ENCODE measurements around the gene SPATA31A6. TPM values are rescaled to one million over a fixed set of nuclear protein-coding genes. Genes with fewer than 3 reads are reported as not detected.
"Not testable (repeated sequence)": the region's sequence is repeated elsewhere in the genome, so short reads cannot be mapped to it uniquely, and the experiment has no call there.

Gene SPATA31A6
- not detected for total RNA-seq
- not detected for total RNA-seq (2013)

DNA sequence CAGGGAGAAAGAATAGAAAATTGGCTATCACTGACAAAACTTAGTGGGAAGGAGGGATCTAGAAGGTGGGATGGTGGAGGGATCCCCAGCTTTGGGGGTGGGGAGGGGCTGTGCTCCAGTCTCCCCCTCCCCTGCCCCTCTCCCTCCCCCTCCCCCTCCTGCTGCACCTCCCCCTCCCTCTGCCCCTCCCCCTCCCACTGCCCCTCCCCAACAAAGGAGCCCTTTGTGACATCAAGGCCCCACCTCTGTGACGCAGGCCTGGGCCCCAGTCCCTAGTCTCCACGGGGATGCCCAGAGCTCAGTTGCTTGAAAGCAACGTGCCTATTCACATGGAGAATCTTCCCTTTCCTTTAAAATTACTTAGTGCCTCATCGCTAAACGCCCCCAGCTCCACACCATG lies at the start of gene SPATA31A6:
Gene SPATA31A6, plus strand, starts transcription at position 301 of the 400 bp plus-strand sequence. Its CDS starts 29 bp downstream, at position 330.
- H3K27ac ChIP-seq (ENCODE audit: low read length); H3K27ac Mint-ChIP-seq; DNase-seq; H3K9me3 ChIP-seq (ENCODE audit: control insufficient read depth, insufficient read depth, low read length); H3K27me3 Mint-ChIP-seq (ENCODE audit: low read depth in 2 of 2); H3K27me3 ChIP-seq (ENCODE audit: control insufficient read depth, insufficient read depth, low read length); H3K4me1 Mint-ChIP-seq; H3K4me1 ChIP-seq (ENCODE audit: control insufficient read depth, insufficient read depth, low read length); H3K4me3 ChIP-seq (ENCODE audit: low read length); H3K9me3 Mint-ChIP-seq; H3K36me3 Mint-ChIP-seq; H3K36me3 ChIP-seq (ENCODE audit: control insufficient read depth, insufficient read depth, low read length); intact Hi-C loops (cut with micrococcal nuclease); H3K4me3 Mint-ChIP-seq; ATAC-seq: not testable (repeated sequence)
- 83% methylated on average over 5 of the region's 5 CpGs for WGBS (ENCODE audit: insufficient coverage)

DNA sequence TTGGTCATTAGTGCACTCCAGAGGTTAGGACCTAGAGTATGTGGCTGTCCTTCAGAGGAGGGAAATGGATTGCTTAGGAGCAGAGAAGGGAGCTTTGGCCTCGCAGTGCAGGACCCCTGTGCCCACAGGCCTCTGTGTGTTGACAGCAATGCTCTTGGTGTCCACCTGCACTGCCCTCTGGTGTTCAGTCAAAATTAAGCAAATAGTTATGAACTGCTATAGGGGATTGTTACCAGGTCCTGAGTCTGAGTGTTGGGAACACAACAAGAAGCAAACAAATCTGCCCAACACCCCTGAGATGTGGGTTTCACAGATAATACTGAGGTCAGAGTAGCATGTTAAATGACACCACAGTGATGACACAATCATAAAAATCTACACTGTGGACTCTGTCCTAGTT lies 23.2 kb upstream of the SPATA31A6 start:
- H3K36me3 ChIP-seq (ENCODE audit: control insufficient read depth, insufficient read depth, low read length); H3K9me3 Mint-ChIP-seq; H3K27me3 ChIP-seq (ENCODE audit: control insufficient read depth, insufficient read depth, low read length); ATAC-seq; H3K27me3 Mint-ChIP-seq (ENCODE audit: low read depth in 2 of 2); H3K4me3 Mint-ChIP-seq; H3K36me3 Mint-ChIP-seq; intact Hi-C loops (cut with micrococcal nuclease); H3K4me3 ChIP-seq (ENCODE audit: low read length); H3K9me3 ChIP-seq (ENCODE audit: control insufficient read depth, insufficient read depth, low read length); H3K4me1 Mint-ChIP-seq; H3K4me1 ChIP-seq (ENCODE audit: control insufficient read depth, insufficient read depth, low read length); H3K27ac Mint-ChIP-seq; H3K27ac ChIP-seq (ENCODE audit: low read length): not testable (repeated sequence)
- no CpG with 5 or more reads among the region's 1 CpG for WGBS (ENCODE audit: insufficient coverage)
- peak in 1 of 2 donors; percentile 1 for DNase-seq

DNA sequence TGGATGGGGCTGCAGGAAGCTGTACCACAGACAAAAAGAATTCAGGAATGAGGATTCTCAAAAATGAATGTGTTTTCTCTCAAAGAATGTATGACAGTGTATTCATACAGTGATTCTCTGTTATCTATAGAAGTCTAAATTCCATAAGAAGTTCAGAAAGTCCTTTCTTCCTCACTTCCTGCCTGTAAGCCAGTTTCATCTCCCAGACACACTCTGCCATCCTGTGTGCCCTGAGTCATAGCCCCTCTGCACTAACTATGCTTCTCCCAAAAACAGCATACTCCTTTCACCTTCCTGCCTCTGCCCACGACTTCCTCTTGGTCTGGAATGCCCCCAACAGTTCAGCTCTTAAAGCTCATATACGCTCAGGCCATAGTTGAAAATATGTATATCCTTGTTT lies 36.4 kb downstream of the SPATA31A6 start:
- H3K4me1 ChIP-seq (ENCODE audit: control insufficient read depth, insufficient read depth, low read length); H3K9me3 ChIP-seq (ENCODE audit: control insufficient read depth, insufficient read depth, low read length); H3K27me3 ChIP-seq (ENCODE audit: control insufficient read depth, insufficient read depth, low read length); H3K36me3 Mint-ChIP-seq; H3K4me3 Mint-ChIP-seq; ATAC-seq; DNase-seq; H3K27ac ChIP-seq (ENCODE audit: low read length); intact Hi-C loops (cut with micrococcal nuclease); H3K9me3 Mint-ChIP-seq; H3K27ac Mint-ChIP-seq; H3K36me3 ChIP-seq (ENCODE audit: control insufficient read depth, insufficient read depth, low read length); H3K27me3 Mint-ChIP-seq (ENCODE audit: low read depth in 2 of 2); H3K4me3 ChIP-seq (ENCODE audit: low read length); H3K4me1 Mint-ChIP-seq: not testable (repeated sequence)
- 17% methylated on average over 2 of the region's 2 CpGs for WGBS (ENCODE audit: insufficient coverage)

DNA sequence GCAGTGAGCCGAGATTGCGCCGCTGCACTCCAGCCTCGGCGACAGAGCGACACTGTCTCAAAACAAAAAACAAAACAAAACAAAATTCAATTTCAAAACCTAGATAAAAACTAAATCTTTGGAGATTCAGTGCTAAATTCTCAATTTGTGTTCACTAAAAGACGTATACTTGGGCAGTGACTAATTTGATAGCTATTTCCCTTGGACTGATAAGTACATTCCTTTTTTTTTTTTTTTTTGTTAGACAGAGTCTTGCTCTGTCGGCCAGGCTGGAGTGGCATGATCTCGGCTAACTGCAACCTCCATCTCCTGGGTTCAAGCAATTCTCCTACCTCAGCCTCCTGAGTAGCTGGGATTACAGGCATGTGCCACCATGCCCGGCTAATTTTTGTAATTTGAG lies 39.8 kb downstream of the SPATA31A6 start:
- H3K27ac Mint-ChIP-seq; H3K4me3 ChIP-seq (ENCODE audit: low read length); H3K9me3 Mint-ChIP-seq; ATAC-seq; intact Hi-C loops (cut with micrococcal nuclease); H3K4me3 Mint-ChIP-seq; H3K36me3 ChIP-seq (ENCODE audit: control insufficient read depth, insufficient read depth, low read length); H3K27ac ChIP-seq (ENCODE audit: low read length); H3K4me1 ChIP-seq (ENCODE audit: control insufficient read depth, insufficient read depth, low read length); H3K9me3 ChIP-seq (ENCODE audit: control insufficient read depth, insufficient read depth, low read length); H3K27me3 Mint-ChIP-seq (ENCODE audit: low read depth in 2 of 2); H3K4me1 Mint-ChIP-seq; H3K36me3 Mint-ChIP-seq; DNase-seq; H3K27me3 ChIP-seq (ENCODE audit: control insufficient read depth, insufficient read depth, low read length): not testable (repeated sequence)
- 92% methylated on average over 7 of the region's 10 CpGs for WGBS (ENCODE audit: insufficient coverage)

DNA sequence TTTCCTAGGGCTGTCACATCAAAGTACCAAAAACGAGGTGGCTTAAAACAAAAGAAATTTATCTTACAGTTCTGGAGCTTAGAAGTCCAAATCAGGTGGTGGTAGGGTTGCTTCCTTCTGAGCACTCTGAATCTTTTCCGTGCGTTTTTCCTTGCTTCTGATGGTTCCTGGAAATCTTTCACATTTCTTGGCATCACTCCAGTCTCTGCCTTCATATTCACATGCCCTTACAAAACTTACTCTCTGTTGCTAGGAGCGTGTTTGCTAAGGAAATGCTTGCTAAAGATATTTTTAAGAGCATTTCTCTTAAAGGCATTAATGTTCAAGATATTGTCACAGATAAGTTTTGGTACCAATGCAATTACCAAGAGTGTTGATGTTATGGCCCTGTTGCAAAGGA lies 49.6 kb downstream of the SPATA31A6 start:
- H3K4me1 ChIP-seq (ENCODE audit: control insufficient read depth, insufficient read depth, low read length); H3K27ac ChIP-seq (ENCODE audit: low read length); H3K36me3 Mint-ChIP-seq; ATAC-seq; intact Hi-C loops (cut with micrococcal nuclease); H3K4me1 Mint-ChIP-seq; DNase-seq; H3K9me3 Mint-ChIP-seq; H3K27ac Mint-ChIP-seq; H3K27me3 ChIP-seq (ENCODE audit: control insufficient read depth, insufficient read depth, low read length); H3K4me3 Mint-ChIP-seq; H3K4me3 ChIP-seq (ENCODE audit: low read length); H3K27me3 Mint-ChIP-seq (ENCODE audit: low read depth in 2 of 2); H3K9me3 ChIP-seq (ENCODE audit: control insufficient read depth, insufficient read depth, low read length); H3K36me3 ChIP-seq (ENCODE audit: control insufficient read depth, insufficient read depth, low read length): not testable (repeated sequence)
- 22% methylated on average over 1 of the region's 4 CpGs for whole genome bisulfite sequencing (ENCODE audit: insufficient coverage)

DNA sequence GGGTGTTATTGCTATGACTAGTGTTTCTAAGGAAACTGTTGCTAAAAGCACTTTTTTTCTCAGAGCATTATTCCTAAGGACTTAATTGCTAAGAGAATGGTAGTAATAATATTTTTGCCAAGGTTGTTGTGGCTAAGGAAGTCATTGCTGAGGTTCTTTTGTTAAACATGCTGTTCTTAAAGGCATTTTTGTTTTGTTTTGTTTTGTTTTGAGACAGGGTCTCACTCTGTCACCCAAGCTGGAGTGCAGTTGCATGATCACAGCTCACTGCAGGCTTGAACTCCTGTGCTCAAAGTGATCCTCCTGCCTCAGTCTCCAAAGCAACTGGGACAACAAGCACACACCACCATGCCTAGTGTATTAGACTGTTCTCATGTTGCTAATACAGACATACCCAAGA lies 51.2 kb downstream of the SPATA31A6 start:
- H3K4me1 ChIP-seq (ENCODE audit: control insufficient read depth, insufficient read depth, low read length); H3K27ac Mint-ChIP-seq; DNase-seq; ATAC-seq; H3K36me3 ChIP-seq (ENCODE audit: control insufficient read depth, insufficient read depth, low read length); H3K4me3 ChIP-seq (ENCODE audit: low read length); H3K4me1 Mint-ChIP-seq; H3K9me3 ChIP-seq (ENCODE audit: control insufficient read depth, insufficient read depth, low read length); H3K27ac ChIP-seq (ENCODE audit: low read length); H3K4me3 Mint-ChIP-seq; H3K27me3 Mint-ChIP-seq (ENCODE audit: low read depth in 2 of 2); H3K27me3 ChIP-seq (ENCODE audit: control insufficient read depth, insufficient read depth, low read length); intact Hi-C loops (cut with micrococcal nuclease); H3K9me3 Mint-ChIP-seq; H3K36me3 Mint-ChIP-seq: not testable (repeated sequence)

DNA sequence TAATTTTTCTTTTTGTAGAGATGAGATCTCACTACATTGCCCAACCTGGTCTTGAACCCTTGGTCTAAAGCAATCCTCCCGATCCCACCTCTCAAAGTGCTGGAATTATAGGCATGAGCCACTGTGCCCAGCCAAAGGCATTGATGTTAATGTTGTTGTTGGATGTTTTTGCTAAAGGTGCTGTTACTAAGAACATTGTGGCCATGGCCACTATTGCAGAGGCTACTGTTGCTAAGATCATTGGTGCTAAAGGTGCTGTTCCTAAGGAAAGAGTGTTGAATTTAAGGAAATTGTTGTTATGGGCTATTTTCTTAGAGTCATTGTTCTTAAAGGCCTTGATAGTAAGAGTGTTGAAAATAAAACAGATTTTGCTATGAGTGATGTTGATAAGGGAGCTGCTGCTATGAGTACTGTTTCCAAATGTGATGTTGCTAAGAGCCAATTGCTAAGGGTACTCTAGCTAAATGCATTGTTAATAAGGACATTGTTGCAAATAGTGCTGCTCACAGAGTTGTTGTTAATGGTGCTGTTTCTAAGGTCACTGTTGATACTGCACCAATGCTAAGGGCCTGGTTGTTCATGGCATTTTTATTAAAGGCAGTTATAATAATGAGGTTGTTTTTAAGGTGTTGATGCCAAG lies 52.0 kb downstream of the SPATA31A6 start:
- H3K4me3 Mint-ChIP-seq; DNase-seq; H3K4me3 ChIP-seq (ENCODE audit: low read length); ATAC-seq; H3K9me3 ChIP-seq (ENCODE audit: control insufficient read depth, insufficient read depth, low read length); H3K27ac ChIP-seq (ENCODE audit: low read length); intact Hi-C loops (cut with micrococcal nuclease); H3K27me3 Mint-ChIP-seq (ENCODE audit: low read depth in 2 of 2); H3K9me3 Mint-ChIP-seq; H3K4me1 ChIP-seq (ENCODE audit: control insufficient read depth, insufficient read depth, low read length); H3K27me3 ChIP-seq (ENCODE audit: control insufficient read depth, insufficient read depth, low read length); H3K36me3 Mint-ChIP-seq; H3K4me1 Mint-ChIP-seq; H3K27ac Mint-ChIP-seq; H3K36me3 ChIP-seq (ENCODE audit: control insufficient read depth, insufficient read depth, low read length): not testable (repeated sequence)
- no CpG with 5 or more reads among the region's 1 CpG for WGBS (ENCODE audit: insufficient coverage)

DNA sequence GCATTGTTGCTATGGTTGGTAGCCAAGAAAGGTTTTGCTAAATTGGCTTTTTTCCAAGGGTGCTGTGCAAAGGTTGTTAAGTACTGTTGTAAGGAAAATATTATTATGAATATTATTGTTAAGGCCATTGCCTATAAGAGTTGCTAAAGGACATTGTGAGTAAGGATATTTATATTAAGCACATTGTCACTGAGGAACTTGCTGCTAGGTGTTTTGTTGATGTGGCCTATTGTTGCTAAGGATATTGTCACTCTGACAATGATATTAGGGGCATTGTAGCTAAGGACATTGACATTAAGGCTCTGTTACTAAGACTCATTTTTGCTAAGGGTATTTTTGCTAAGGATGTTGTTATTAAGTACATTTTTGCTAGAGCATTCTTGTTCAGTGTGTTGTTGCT lies 52.6 kb downstream of the SPATA31A6 start:
- H3K4me1 ChIP-seq (ENCODE audit: control insufficient read depth, insufficient read depth, low read length); H3K4me3 Mint-ChIP-seq; H3K27me3 ChIP-seq (ENCODE audit: control insufficient read depth, insufficient read depth, low read length); ATAC-seq; DNase-seq; H3K9me3 Mint-ChIP-seq; H3K4me3 ChIP-seq (ENCODE audit: low read length); H3K9me3 ChIP-seq (ENCODE audit: control insufficient read depth, insufficient read depth, low read length); intact Hi-C loops (cut with micrococcal nuclease); H3K36me3 Mint-ChIP-seq; H3K27me3 Mint-ChIP-seq (ENCODE audit: low read depth in 2 of 2); H3K27ac ChIP-seq (ENCODE audit: low read length); H3K27ac Mint-ChIP-seq; H3K4me1 Mint-ChIP-seq; H3K36me3 ChIP-seq (ENCODE audit: control insufficient read depth, insufficient read depth, low read length): not testable (repeated sequence)

Measured in natural killer cell (primary cell).